ENCODE measurements around the gene MSL1. TPM values are rescaled to one million over a fixed set of nuclear protein-coding genes. Genes with fewer than 3 reads are reported as not detected.

The MSL1 gene
- total and polyA plus RNA-seq, 7 experiments from 2014 or later = 8.0 to 145 (median 108) TPM

GRCh38 chr17:40074175-40074512, 47.6 kb upstream of the MSL1 start:
- CTCF ChIA-PET = interaction anchor here (0.7 to 6.3 kb wide), 10 partner anchors 10 to 1136 kb away, joined by 3 to 106 read pairs (median 14); partner anchors contain the start of genes CASC3 and THRA
- peaks cover 17 to 79% (median 48%) of the 10 kb centered on the region in 7 donors for H3K4me1 Mint-ChIP-seq
- intact Hi-C loops (cut with micrococcal nuclease) = loop anchor here in 1 of 2 donors (2.0 kb wide), 2 partner anchors 19 to 23 kb away; partner anchors contain the start of gene MED24
- Histone ChIP-seq H3K27me3 (ENCODE audit: control insufficient read depth in 2 of 2, insufficient read depth in 2 of 2, low read length in 2 of 2) (no peaks in the 10 kb centered on the region), H3K4me3 (ENCODE audit: low read length) (no peak overlapping the region), H3K4me1 (ENCODE audit: control insufficient read depth in 2 of 2, insufficient read depth in 2 of 2, low read length in 2 of 2) (peaks cover 25 to 48% of the 10 kb centered on the region in 2 donors), H3K36me3 (ENCODE audit: control insufficient read depth in 2 of 3, insufficient read depth in 3 of 3, low read length in 3 of 3) (peaks cover 0 to 26% (median 6%) of the 10 kb centered on the region in 3 experiments), H3K27ac (ENCODE audit: low read depth, low read length) (no peak overlapping the region), H3K9me3 (ENCODE audit: control insufficient read depth in 2 of 3, low read length in 3 of 3) (no peaks in the 10 kb centered on the region)
- H3K36me3 Mint-ChIP-seq = peaks cover 0 to 16% (median 7%) of the 10 kb centered on the region in 5 donors
- H3K9me3 Mint-ChIP-seq = no peaks in the 10 kb centered on the region
- ATAC-seq (no peak), DNase-seq (no peak)
- H3K4me3 Mint-ChIP-seq = peak overlapping the region in 2 of 10 donors; percentile 1 to 35
- POLR2A ChIA-PET = interaction anchor here (3.3 to 6.6 kb wide), 3 partner anchors 12 to 37 kb away, joined by 21 to 60 read pairs (median 40); partner anchors contain the start of gene THRA
- H3K27me3 Mint-ChIP-seq = no peaks in the 10 kb centered on the region
- peak overlapping the region in 8 of 9 donors; percentile 37 to 84 (median 78) for H3K27ac Mint-ChIP-seq

- no peak overlapping the region for H3K27ac ChIP-seq (ENCODE audit: low read depth, low read length)
- DNase-seq = no peak
- Mint-ChIP-seq H3K27ac (peak overlapping the region in 5 of 9 donors; percentile 15 to 84 (median 73)), H3K4me1 (peaks cover 11 to 72% (median 41%) of the 10 kb centered on the region in 7 donors), H3K9me3 (no peaks in the 10 kb centered on the region), H3K27me3 (no peaks in the 10 kb centered on the region), H3K4me3 (peak overlapping the region in 3 of 10 donors; percentile 35 to 52 (median 39)), H3K36me3 (peaks cover 0 to 19% (median 7%) of the 10 kb centered on the region in 5 donors)
- H3K27me3 ChIP-seq (ENCODE audit: control insufficient read depth in 2 of 2, insufficient read depth in 2 of 2, low read length in 2 of 2) = no peaks in the 10 kb centered on the region
- peak; percentile 14 for ATAC-seq
- CTCF ChIA-PET = interaction anchor here (0.7 to 6.3 kb wide), 22 partner anchors 11 to 1137 kb away, joined by 3 to 106 read pairs (median 5); partner anchors contain the start of genes CASC3, CSF3, MED24 and THRA
- H3K9me3 ChIP-seq (ENCODE audit: control insufficient read depth in 2 of 3, low read length in 3 of 3) = no peaks in the 10 kb centered on the region
- H3K4me3 ChIP-seq (ENCODE audit: low read length) = no peak overlapping the region
- H3K36me3 ChIP-seq (ENCODE audit: control insufficient read depth in 2 of 3, insufficient read depth in 3 of 3, low read length in 3 of 3) = peaks cover 0 to 26% (median 9%) of the 10 kb centered on the region in 3 experiments
- POLR2A ChIA-PET = interaction anchor here (1.7 to 6.6 kb wide), 6 partner anchors 8 to 36 kb away, joined by 5 to 60 read pairs (median 20); partner anchors contain the start of gene THRA
- intact Hi-C loops (cut with micrococcal nuclease) = loop anchor here (1.0 to 2.0 kb wide), 6 partner anchors 11 to 62 kb away; partner anchors contain the start of genes MED24 (in 1 of the 2) and THRA (in 1 of the 2)
- peaks cover 18 to 41% of the 10 kb centered on the region in 2 donors for H3K4me1 ChIP-seq (ENCODE audit: control insufficient read depth in 2 of 2, insufficient read depth in 2 of 2, low read length in 2 of 2)
Observed at GRCh38 chr17:40074871-40075200, 46.9 kb upstream of the MSL1 start.

GRCh38 chr17:40075201-40075941, 46.4 kb upstream of the MSL1 start:
- DNase-seq (peak; percentile 45 to 80 (median 63)), ATAC-seq (peak; percentile 93)
- H3K36me3 Mint-ChIP-seq = peaks cover 0 to 20% (median 7%) of the 10 kb centered on the region in 5 donors
- peaks cover 13 to 36% of the 10 kb centered on the region in 2 donors for H3K4me1 ChIP-seq (ENCODE audit: control insufficient read depth in 2 of 2, insufficient read depth in 2 of 2, low read length in 2 of 2)
- no peaks in the 10 kb centered on the region for H3K9me3 ChIP-seq (ENCODE audit: control insufficient read depth in 2 of 3, low read length in 3 of 3)
- H3K27me3 ChIP-seq (ENCODE audit: control insufficient read depth in 2 of 2, insufficient read depth in 2 of 2, low read length in 2 of 2) = no peaks in the 10 kb centered on the region
- peaks cover 0 to 26% (median 9%) of the 10 kb centered on the region in 3 experiments for H3K36me3 ChIP-seq (ENCODE audit: control insufficient read depth in 2 of 3, insufficient read depth in 3 of 3, low read length in 3 of 3)
- intact Hi-C loops (cut with micrococcal nuclease) = loop anchor here (1.0 to 2.0 kb wide), 6 partner anchors 11 to 62 kb away; partner anchors contain the start of genes MED24 (in 1 of the 2) and THRA (in 1 of the 2)
- POLR2A ChIA-PET = interaction anchor here (1.0 to 6.6 kb wide), 9 partner anchors 9 to 36 kb away, joined by 3 to 60 read pairs (median 9); partner anchors contain the start of gene THRA
- H3K27ac Mint-ChIP-seq = peak overlapping the region in 8 of 9 donors; percentile 42 to 89 (median 68)
- H3K4me3 Mint-ChIP-seq = peak overlapping the region in 8 of 10 donors; percentile 35 to 78 (median 71)
- no peak overlapping the region for H3K4me3 ChIP-seq (ENCODE audit: low read length)
- H3K27ac ChIP-seq (ENCODE audit: low read depth, low read length) = peak overlapping the region; percentile 18
- H3K9me3 Mint-ChIP-seq = no peaks in the 10 kb centered on the region
- H3K4me1 Mint-ChIP-seq = peaks cover 7 to 67% (median 36%) of the 10 kb centered on the region in 7 donors
- CTCF ChIA-PET = interaction anchor here (0.6 to 6.3 kb wide), 27 partner anchors 10 to 202 kb away, joined by 3 to 106 read pairs (median 4); partner anchors contain the start of genes CASC3, CSF3, MED24 and THRA
- H3K27me3 Mint-ChIP-seq = no peaks in the 10 kb centered on the region

GRCh38 chr17:40075942-40076498, 45.8 kb upstream of the MSL1 start:
- no peak for ATAC-seq
- H3K4me3 Mint-ChIP-seq = peak overlapping the region in 7 of 10 donors; percentile 35 to 78 (median 73)
- ChIA-PET CTCF (interaction anchor here (0.6 to 6.3 kb wide), 22 partner anchors 10 to 116 kb away, joined by 3 to 106 read pairs (median 6); partner anchors contain the start of genes CASC3, CSF3, MED24 and THRA), POLR2A (interaction anchor here (0.7 to 6.6 kb wide), 11 partner anchors 9 to 35 kb away, joined by 3 to 60 read pairs (median 6); partner anchors contain the start of genes MED24 and THRA)
- H3K36me3 Mint-ChIP-seq = peaks cover 0 to 20% (median 7%) of the 10 kb centered on the region in 5 donors
- H3K4me1 ChIP-seq (ENCODE audit: control insufficient read depth in 2 of 2, insufficient read depth in 2 of 2, low read length in 2 of 2) = peaks cover 6 to 29% of the 10 kb centered on the region in 2 donors
- peak overlapping the region; percentile 18 for H3K27ac ChIP-seq (ENCODE audit: low read depth, low read length)
- H3K27ac Mint-ChIP-seq = peak overlapping the region in 7 of 9 donors; percentile 42 to 89 (median 79)
- no peaks in the 10 kb centered on the region for H3K9me3 ChIP-seq (ENCODE audit: control insufficient read depth in 2 of 3, low read length in 3 of 3)
- intact Hi-C loops (cut with micrococcal nuclease) = loop anchor here (1.0 to 2.0 kb wide), 6 partner anchors 10 to 63 kb away; partner anchors contain the start of genes MED24 (in 1 of the 2) and THRA (in 1 of the 2)
- H3K27me3 ChIP-seq (ENCODE audit: control insufficient read depth in 2 of 2, insufficient read depth in 2 of 2, low read length in 2 of 2) = no peaks in the 10 kb centered on the region
- no peak overlapping the region for H3K4me3 ChIP-seq (ENCODE audit: low read length)
- peaks cover 0 to 26% (median 9%) of the 10 kb centered on the region in 3 experiments for H3K36me3 ChIP-seq (ENCODE audit: control insufficient read depth in 2 of 3, insufficient read depth in 3 of 3, low read length in 3 of 3)
- DNase-seq = no peak
- H3K9me3 Mint-ChIP-seq = no peaks in the 10 kb centered on the region
- peaks cover 3 to 60% (median 36%) of the 10 kb centered on the region in 7 donors for H3K4me1 Mint-ChIP-seq
- H3K27me3 Mint-ChIP-seq = no peaks in the 10 kb centered on the region

- Histone ChIP-seq H3K27ac (ENCODE audit: low read depth, low read length) (no peak overlapping the region), H3K4me1 (ENCODE audit: control insufficient read depth in 2 of 2, insufficient read depth in 2 of 2, low read length in 2 of 2) (peaks cover 5 to 24% of the 10 kb centered on the region in 2 donors), H3K27me3 (ENCODE audit: control insufficient read depth in 2 of 2, insufficient read depth in 2 of 2, low read length in 2 of 2) (no peaks in the 10 kb centered on the region), H3K36me3 (ENCODE audit: control insufficient read depth in 2 of 3, insufficient read depth in 3 of 3, low read length in 3 of 3) (peaks cover 0 to 29% (median 9%) of the 10 kb centered on the region in 3 experiments), H3K9me3 (ENCODE audit: control insufficient read depth in 2 of 3, low read length in 3 of 3) (no peaks in the 10 kb centered on the region), H3K4me3 (ENCODE audit: low read length) (no peak overlapping the region)
- ChIA-PET CTCF (interaction anchor here (0.6 to 6.3 kb wide), 14 partner anchors 9 to 72 kb away, joined by 3 to 106 read pairs (median 11); partner anchors contain the start of genes CSF3, MED24 and THRA), POLR2A (interaction anchor here (0.6 to 6.6 kb wide), 10 partner anchors 7 to 35 kb away, joined by 3 to 60 read pairs (median 6); partner anchors contain the start of genes MED24 and THRA)
- peak overlapping the region in 1 of 10 donors; percentile 54 for H3K4me3 Mint-ChIP-seq
- H3K27me3 Mint-ChIP-seq = no peaks in the 10 kb centered on the region
- intact Hi-C loops (cut with micrococcal nuclease) = no loop called here
- ATAC-seq (no peak), DNase-seq (no peak)
- H3K4me1 Mint-ChIP-seq = peaks cover 3 to 57% (median 36%) of the 10 kb centered on the region in 7 donors
- no peaks in the 10 kb centered on the region for H3K9me3 Mint-ChIP-seq
- peaks cover 0 to 20% (median 7%) of the 10 kb centered on the region in 5 donors for H3K36me3 Mint-ChIP-seq
- no peak overlapping the region for H3K27ac Mint-ChIP-seq
Observed at GRCh38 chr17:40076591-40076990, 45.2 kb upstream of the MSL1 start.

Data from naive thymus-derived CD4-positive, alpha-beta T cell (primary cell).